ENCODE measurements around the gene MUC13.

Gene MUC13

GRCh38 chr3:124934577-124934976 lies at the start of gene MUC13:
Gene MUC13, minus strand, starts transcription at chr3:124934751. Its CDS starts 39 bp downstream, at chr3:124934712.
- no peak for DNase-seq (ENCODE audit: low read depth)
- H3K4me3 ChIP-seq (replicated peaks; ENCODE audit: low read depth, low read length) = no peak within 1 kb of the TSS
- TF ChIP-seq CTCF (IDR thresholded peaks at IDR 0.05; ENCODE audit: low read length, missing control alignments) = no peak

- H3K4me3 ChIP-seq (replicated peaks; ENCODE audit: low read depth, low read length) = no peak overlapping the region
- no peak for DNase-seq (ENCODE audit: low read depth)
- TF ChIP-seq CTCF (IDR thresholded peaks at IDR 0.05; ENCODE audit: low read length, missing control alignments) = no peak
These were observed 48.3 kb upstream of the MUC13 start for GRCh38 chr3:124982855-124983254.

- no peak overlapping the region for H3K4me3 ChIP-seq (replicated peaks; ENCODE audit: low read depth, low read length)
- DNase-seq (ENCODE audit: low read depth) = no peak
- TF ChIP-seq CTCF (IDR thresholded peaks at IDR 0.05; ENCODE audit: low read length, missing control alignments) = no peak
These were observed 46.9 kb upstream of the MUC13 start for GRCh38 chr3:124981472-124981871.

- DNase-seq (ENCODE audit: low read depth) = no peak
- TF ChIP-seq CTCF (IDR thresholded peaks at IDR 0.05; ENCODE audit: low read length, missing control alignments) = no peak
- H3K4me3 ChIP-seq (replicated peaks; ENCODE audit: low read depth, low read length) = no peak overlapping the region
These were observed 44.1 kb upstream of the MUC13 start for GRCh38 chr3:124978627-124979026.

GRCh38 chr3:124976383-124976782 lies 41.8 kb upstream of the MUC13 start:
- DNase-seq (ENCODE audit: low read depth) = no peak
- H3K4me3 ChIP-seq (replicated peaks; ENCODE audit: low read depth, low read length) = no peak overlapping the region
- no peak for TF ChIP-seq CTCF (IDR thresholded peaks at IDR 0.05; ENCODE audit: low read length, missing control alignments)

- DNase-seq (ENCODE audit: low read depth) = no peak
- no peak for TF ChIP-seq CTCF (IDR thresholded peaks at IDR 0.05; ENCODE audit: low read length, missing control alignments)
These were observed 40.1 kb upstream of the MUC13 start for GRCh38 chr3:124974691-124975090.

GRCh38 chr3:124973290-124973689 lies 38.7 kb upstream of the MUC13 start:
- TF ChIP-seq CTCF (IDR thresholded peaks at IDR 0.05; ENCODE audit: low read length, missing control alignments) = no peak
- H3K4me3 ChIP-seq (replicated peaks; ENCODE audit: low read depth, low read length) = no peak overlapping the region
- no peak for DNase-seq (ENCODE audit: low read depth)

More at GRCh38 chr3:124974691-124975090, 40.1 kb upstream of the MUC13 start:
- H3K4me3 ChIP-seq (replicated peaks; ENCODE audit: low read depth, low read length) = no peak overlapping the region
